ENCODE measurements around the gene PTGFRN. TPM values are rescaled to one million over a fixed set of nuclear protein-coding genes. Genes with fewer than 3 reads are reported as not detected.

The PTGFRN gene
- total RNA-seq, 1 experiment from 2014 or later, result 38.7 TPM

DNA sequence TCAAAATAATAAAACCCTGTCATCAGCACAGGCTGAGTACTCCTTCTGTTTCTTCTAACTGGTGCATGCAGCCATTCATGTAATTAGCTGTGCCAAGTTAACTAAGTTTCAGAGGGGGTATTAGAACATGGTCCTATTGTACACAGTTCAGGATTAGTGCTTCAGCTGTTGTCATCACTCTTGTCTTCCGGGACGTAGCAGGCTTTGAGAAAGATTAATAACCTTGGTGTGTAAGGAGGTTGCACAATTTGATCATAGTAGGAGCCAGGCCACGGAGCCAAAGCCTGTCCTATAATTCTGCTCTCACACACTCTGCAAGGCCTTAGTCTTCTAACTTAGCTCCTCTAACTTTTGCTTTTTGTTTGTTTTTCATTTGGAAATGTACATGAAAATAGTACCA is 44.7 kb downstream of the PTGFRN start:
- Mint-ChIP-seq H3K4me1 (no peaks in the 10 kb centered on the region), H3K9me3 (no peaks in the 10 kb centered on the region), H3K27me3 (ENCODE audit: low read depth) (no peaks in the 10 kb centered on the region), H3K4me3 (no peak overlapping the region), H3K27ac (peak overlapping the region; percentile 47), H3K36me3 (peaks cover 21% of the 10 kb centered on the region)
- ATAC-seq (no peak), DNase-seq (ENCODE audit: low spot score) (no peak)
- ChIA-PET CTCF (interaction anchor here (0.6 to 2.2 kb wide), 4 partner anchors 20 to 266 kb away, joined by 3 to 7 read pairs (median 3); no protein-coding TSS in a partner anchor), POLR2A (no interaction called here)
- TF ChIP-seq GTF2I (CRISPR knock-in tag; conservative IDR thresholded peaks at IDR 0.05) (no peak), FOXJ3 (CRISPR knock-in tag; IDR thresholded peaks at IDR 0.05; ENCODE audit: borderline replicate concordance) (no peak), ZNF121 (CRISPR knock-in tag; IDR thresholded peaks at IDR 0.05) (no peak), ZNF232 (CRISPR knock-in tag; IDR thresholded peaks at IDR 0.05) (no peak), ZBTB21 (CRISPR knock-in tag; IDR thresholded peaks at IDR 0.05; ENCODE audit: borderline replicate concordance) (no peak)
- TF ChIP-seq, protein P1, sequence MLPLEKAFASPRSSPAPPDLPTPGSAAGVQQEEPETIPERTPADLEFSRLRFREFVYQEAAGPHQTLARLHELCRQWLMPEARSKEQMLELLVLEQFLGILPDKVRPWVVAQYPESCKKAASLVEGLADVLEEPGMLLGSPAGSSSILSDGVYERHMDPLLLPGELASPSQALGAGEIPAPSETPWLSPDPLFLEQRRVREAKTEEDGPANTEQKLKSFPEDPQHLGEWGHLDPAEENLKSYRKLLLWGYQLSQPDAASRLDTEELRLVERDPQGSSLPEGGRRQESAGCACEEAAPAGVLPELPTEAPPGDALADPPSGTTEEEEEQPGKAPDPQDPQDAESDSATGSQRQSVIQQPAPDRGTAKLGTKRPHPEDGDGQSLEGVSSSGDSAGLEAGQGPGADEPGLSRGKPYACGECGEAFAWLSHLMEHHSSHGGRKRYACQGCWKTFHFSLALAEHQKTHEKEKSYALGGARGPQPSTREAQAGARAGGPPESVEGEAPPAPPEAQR (CRISPR knock-in tag; IDR thresholded peaks at IDR 0.05), result no peak
- TF ChIP-seq, protein P2, sequence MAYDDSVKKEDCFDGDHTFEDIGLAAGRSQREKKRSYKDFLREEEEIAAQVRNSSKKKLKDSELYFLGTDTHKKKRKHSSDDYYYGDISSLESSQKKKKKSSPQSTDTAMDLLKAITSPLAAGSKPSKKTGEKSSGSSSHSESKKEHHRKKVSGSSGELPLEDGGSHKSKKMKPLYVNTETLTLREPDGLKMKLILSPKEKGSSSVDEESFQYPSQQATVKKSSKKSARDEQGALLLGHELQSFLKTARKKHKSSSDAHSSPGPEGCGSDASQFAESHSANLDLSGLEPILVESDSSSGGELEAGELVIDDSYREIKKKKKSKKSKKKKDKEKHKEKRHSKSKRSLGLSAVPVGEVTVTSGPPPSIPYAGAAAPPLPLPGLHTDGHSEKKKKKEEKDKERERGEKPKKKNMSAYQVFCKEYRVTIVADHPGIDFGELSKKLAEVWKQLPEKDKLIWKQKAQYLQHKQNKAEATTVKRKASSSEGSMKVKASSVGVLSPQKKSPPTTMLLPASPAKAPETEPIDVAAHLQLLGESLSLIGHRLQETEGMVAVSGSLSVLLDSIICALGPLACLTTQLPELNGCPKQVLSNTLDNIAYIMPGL (CRISPR knock-in tag; IDR thresholded peaks at IDR 0.05), result no peak

DNA sequence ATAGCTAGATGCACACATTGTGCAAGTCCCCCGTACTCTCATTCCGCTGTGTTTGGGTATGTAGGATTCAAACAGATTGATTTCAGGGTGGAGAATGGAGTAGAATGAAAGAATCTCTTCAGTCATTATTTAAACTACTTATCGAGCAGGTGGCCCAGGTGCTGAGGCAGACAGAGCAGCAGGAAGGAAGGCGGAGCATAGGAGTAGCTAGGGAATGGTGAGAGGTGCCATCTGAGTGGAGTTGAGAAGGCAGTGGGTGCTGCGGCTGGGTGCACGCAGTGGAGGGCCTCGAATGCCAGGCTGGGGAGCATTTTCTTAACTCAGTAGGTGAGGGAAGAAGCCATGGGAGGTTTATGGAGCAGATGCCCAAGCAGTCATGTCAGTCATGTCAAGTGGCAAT is 46.7 kb downstream of the PTGFRN start:
- no peak for ATAC-seq
- H3K4me3 Mint-ChIP-seq, result no peak overlapping the region
- no peaks in the 10 kb centered on the region for H3K27me3 Mint-ChIP-seq (ENCODE audit: low read depth)
- ChIA-PET POLR2A (no interaction called here), CTCF (interaction anchor here (0.7 to 1.4 kb wide), 2 partner anchors 22 to 382 kb away, joined by 3 to 8 read pairs; no protein-coding TSS in a partner anchor)
- DNase-seq (ENCODE audit: low spot score), result no peak
- no peaks in the 10 kb centered on the region for H3K9me3 Mint-ChIP-seq
- no peak overlapping the region for H3K27ac Mint-ChIP-seq
- TF ChIP-seq, protein P3, sequence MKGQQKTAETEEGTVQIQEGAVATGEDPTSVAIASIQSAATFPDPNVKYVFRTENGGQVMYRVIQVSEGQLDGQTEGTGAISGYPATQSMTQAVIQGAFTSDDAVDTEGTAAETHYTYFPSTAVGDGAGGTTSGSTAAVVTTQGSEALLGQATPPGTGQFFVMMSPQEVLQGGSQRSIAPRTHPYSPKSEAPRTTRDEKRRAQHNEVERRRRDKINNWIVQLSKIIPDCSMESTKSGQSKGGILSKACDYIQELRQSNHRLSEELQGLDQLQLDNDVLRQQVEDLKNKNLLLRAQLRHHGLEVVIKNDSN (CRISPR knock-in tag; IDR thresholded peaks at IDR 0.05), result no peak
- TF ChIP-seq, protein P4, sequence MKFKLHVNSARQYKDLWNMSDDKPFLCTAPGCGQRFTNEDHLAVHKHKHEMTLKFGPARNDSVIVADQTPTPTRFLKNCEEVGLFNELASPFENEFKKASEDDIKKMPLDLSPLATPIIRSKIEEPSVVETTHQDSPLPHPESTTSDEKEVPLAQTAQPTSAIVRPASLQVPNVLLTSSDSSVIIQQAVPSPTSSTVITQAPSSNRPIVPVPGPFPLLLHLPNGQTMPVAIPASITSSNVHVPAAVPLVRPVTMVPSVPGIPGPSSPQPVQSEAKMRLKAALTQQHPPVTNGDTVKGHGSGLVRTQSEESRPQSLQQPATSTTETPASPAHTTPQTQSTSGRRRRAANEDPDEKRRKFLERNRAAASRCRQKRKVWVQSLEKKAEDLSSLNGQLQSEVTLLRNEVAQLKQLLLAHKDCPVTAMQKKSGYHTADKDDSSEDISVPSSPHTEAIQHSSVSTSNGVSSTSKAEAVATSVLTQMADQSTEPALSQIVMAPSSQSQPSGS (CRISPR knock-in tag; IDR thresholded peaks at IDR 0.05; ENCODE audit: borderline replicate concordance, low read depth), result no peak
- TF ChIP-seq, protein P5, sequence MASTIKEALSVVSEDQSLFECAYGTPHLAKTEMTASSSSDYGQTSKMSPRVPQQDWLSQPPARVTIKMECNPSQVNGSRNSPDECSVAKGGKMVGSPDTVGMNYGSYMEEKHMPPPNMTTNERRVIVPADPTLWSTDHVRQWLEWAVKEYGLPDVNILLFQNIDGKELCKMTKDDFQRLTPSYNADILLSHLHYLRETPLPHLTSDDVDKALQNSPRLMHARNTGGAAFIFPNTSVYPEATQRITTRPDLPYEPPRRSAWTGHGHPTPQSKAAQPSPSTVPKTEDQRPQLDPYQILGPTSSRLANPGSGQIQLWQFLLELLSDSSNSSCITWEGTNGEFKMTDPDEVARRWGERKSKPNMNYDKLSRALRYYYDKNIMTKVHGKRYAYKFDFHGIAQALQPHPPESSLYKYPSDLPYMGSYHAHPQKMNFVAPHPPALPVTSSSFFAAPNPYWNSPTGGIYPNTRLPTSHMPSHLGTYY (CRISPR knock-in tag; IDR thresholded peaks at IDR 0.05), result no peak
- TF ChIP-seq ZNF232 (CRISPR knock-in tag; IDR thresholded peaks at IDR 0.05) (no peak), PRRX2 (CRISPR knock-in tag; IDR thresholded peaks at IDR 0.05) (no peak), FOXP1 (CRISPR knock-in tag; IDR thresholded peaks at IDR 0.05; ENCODE audit: borderline replicate concordance) (no peak), NFATC4 (CRISPR knock-in tag; IDR thresholded peaks at IDR 0.05) (no peak), EMX1 (CRISPR knock-in tag; IDR thresholded peaks at IDR 0.05) (no peak)
- peaks cover 13% of the 10 kb centered on the region for H3K36me3 Mint-ChIP-seq
- no peaks in the 10 kb centered on the region for H3K4me1 Mint-ChIP-seq

DNA sequence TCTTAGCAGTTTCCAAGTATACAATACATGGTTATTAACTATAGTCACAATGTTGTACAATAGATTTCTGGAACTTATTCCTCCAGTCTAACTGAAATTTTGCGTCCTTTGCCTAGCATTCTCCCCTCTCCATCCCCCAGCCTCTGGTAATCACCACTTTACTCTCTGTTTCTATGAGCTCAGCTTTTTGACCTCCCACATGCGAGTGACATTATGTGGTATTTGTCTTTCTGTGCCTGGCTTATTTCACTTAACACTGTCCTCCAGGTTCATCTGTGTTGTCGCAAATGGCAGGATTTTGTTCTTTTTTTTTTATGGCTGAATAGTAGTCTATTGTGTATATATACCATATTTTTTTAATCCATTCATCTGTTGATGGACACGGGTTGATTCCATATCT is 47.9 kb downstream of the PTGFRN start:
- CTCF ChIA-PET, result no interaction called here
- no peaks in the 10 kb centered on the region for H3K9me3 Mint-ChIP-seq
- no peaks in the 10 kb centered on the region for H3K27me3 Mint-ChIP-seq (ENCODE audit: low read depth)
- no peaks in the 10 kb centered on the region for H3K4me1 Mint-ChIP-seq
- ATAC-seq (no peak), DNase-seq (ENCODE audit: low spot score) (no peak)
- POLR2A ChIA-PET, result no interaction called here
- peaks cover 5% of the 10 kb centered on the region for H3K36me3 Mint-ChIP-seq
- no peak overlapping the region for H3K27ac Mint-ChIP-seq
- no peak overlapping the region for H3K4me3 Mint-ChIP-seq
- TF ChIP-seq ZNF121 (CRISPR knock-in tag; IDR thresholded peaks at IDR 0.05) (no peak), SOX15 (CRISPR knock-in tag; IDR thresholded peaks at IDR 0.05) (no peak), NFATC4 (CRISPR knock-in tag; IDR thresholded peaks at IDR 0.05) (no peak), ZNF138 (CRISPR knock-in tag; conservative IDR thresholded peaks at IDR 0.05) (no peak), ZNF671 (CRISPR knock-in tag; IDR thresholded peaks at IDR 0.05) (no peak), ZNF396 (CRISPR knock-in tag; IDR thresholded peaks at IDR 0.05; ENCODE audit: borderline replicate concordance) (no peak), NR1H2 (CRISPR knock-in tag; IDR thresholded peaks at IDR 0.05) (no peak)
- TF ChIP-seq, protein P1 (CRISPR knock-in tag; IDR thresholded peaks at IDR 0.05), result no peak
- TF ChIP-seq, protein P6, sequence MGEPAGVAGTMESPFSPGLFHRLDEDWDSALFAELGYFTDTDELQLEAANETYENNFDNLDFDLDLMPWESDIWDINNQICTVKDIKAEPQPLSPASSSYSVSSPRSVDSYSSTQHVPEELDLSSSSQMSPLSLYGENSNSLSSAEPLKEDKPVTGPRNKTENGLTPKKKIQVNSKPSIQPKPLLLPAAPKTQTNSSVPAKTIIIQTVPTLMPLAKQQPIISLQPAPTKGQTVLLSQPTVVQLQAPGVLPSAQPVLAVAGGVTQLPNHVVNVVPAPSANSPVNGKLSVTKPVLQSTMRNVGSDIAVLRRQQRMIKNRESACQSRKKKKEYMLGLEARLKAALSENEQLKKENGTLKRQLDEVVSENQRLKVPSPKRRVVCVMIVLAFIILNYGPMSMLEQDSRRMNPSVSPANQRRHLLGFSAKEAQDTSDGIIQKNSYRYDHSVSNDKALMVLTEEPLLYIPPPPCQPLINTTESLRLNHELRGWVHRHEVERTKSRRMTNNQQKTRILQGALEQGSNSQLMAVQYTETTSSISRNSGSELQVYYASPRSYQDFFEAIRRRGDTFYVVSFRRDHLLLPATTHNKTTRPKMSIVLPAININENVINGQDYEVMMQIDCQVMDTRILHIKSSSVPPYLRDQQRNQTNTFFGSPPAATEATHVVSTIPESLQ (CRISPR knock-in tag; IDR thresholded peaks at IDR 0.05), result no peak

All from WTC11 (cell line).